ENCODE results near the gene SPRED2.

DNA sequence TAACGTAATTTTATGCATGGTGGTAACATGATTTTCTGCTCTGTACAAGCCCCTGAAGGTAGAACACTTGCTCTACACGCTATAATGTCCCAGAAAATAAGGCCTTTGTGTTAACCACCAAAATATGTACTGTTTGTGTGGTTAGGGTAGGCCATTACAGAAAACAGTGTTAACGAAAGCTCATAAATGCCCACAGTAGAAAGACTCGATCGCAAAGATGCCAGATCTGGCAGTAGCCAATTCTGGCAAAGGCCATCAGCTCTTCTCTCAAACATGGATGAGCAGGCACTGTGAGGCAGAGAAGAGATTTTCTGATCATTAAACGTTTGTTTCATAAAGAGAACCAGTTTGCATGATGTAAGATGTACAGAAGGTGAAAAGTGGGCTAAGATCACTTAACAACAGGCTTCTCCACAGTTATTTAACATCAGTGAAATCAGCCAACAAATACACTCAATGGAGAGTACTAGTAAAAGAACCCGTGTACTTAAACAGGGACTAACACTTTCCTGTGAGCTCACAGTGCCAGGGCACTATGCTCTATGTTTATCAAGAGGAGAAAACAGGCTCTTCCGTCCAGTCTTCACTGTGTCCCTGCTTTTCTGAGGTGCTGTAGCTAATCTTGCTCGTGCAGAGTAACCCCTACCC is 80.3 kb downstream of the SPRED2 start:
- TF ChIP-seq EP300 (IDR thresholded peaks at IDR 0.05) = no peak
- TF ChIP-seq POLR2A (IDR thresholded peaks at IDR 0.05) = no peak
- TF ChIP-seq, protein P1, sequence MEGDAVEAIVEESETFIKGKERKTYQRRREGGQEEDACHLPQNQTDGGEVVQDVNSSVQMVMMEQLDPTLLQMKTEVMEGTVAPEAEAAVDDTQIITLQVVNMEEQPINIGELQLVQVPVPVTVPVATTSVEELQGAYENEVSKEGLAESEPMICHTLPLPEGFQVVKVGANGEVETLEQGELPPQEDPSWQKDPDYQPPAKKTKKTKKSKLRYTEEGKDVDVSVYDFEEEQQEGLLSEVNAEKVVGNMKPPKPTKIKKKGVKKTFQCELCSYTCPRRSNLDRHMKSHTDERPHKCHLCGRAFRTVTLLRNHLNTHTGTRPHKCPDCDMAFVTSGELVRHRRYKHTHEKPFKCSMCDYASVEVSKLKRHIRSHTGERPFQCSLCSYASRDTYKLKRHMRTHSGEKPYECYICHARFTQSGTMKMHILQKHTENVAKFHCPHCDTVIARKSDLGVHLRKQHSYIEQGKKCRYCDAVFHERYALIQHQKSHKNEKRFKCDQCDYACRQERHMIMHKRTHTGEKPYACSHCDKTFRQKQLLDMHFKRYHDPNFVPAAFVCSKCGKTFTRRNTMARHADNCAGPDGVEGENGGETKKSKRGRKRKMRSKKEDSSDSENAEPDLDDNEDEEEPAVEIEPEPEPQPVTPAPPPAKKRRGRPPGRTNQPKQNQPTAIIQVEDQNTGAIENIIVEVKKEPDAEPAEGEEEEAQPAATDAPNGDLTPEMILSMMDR (IDR thresholded peaks at IDR 0.05) = no peak
